Raji (cell line): ENCODE data around the gene STUM.

Source experiments
- POLR2A ChIP-seq: IDR thresholded peaks from 2 replicates; pipeline ENCODE4 v1.6.1; 2011; ENCODE audit warnings: low read depth, low read length, control low read depth; ENCODE audit not compliant: insufficient read depth

STUM gene

GRCh38 chr1:226650236-226650841 is 101.8 kb downstream of the STUM start:
- no peak for TF ChIP-seq POLR2A

- TF ChIP-seq POLR2A: no peak
These were observed 102.6 kb downstream of the STUM start for GRCh38 chr1:226651041-226651731.

- no peak for TF ChIP-seq POLR2A
These were observed 103.2 kb downstream of the STUM start for GRCh38 chr1:226651732-226652105.

GRCh38 chr1:226652613-226653012 is 104.0 kb downstream of the STUM start:
- no peak for TF ChIP-seq POLR2A

GRCh38 chr1:226653311-226653921 is 104.9 kb downstream of the STUM start:
- no peak for TF ChIP-seq POLR2A

GRCh38 chr1:226654046-226654667 is 105.6 kb downstream of the STUM start:
- TF ChIP-seq POLR2A: no peak

- TF ChIP-seq POLR2A: no peak
These were observed 106.1 kb downstream of the STUM start for GRCh38 chr1:226654668-226655055.

GRCh38 chr1:226655251-226656163 is 106.9 kb downstream of the STUM start:
- TF ChIP-seq POLR2A: no peak

- TF ChIP-seq POLR2A: no peak
These were observed 107.6 kb downstream of the STUM start for GRCh38 chr1:226656201-226656600.

GRCh38 chr1:226656601-226657277 is 108.2 kb downstream of the STUM start:
- no peak for TF ChIP-seq POLR2A

- no peak for TF ChIP-seq POLR2A
These were observed 109.5 kb downstream of the STUM start for GRCh38 chr1:226657895-226658545.

- no peak for TF ChIP-seq POLR2A
These were observed 110.1 kb downstream of the STUM start for GRCh38 chr1:226658546-226659125.
